ENCODE data around the gene KRTAP1-4. TPM values are rescaled to one million over a fixed set of nuclear protein-coding genes. Genes with fewer than 3 reads are reported as not detected.
A peak's percentile ranks its signal among the peaks of the same experiment; 100 is the strongest.
"Not testable (repeated sequence)": the region's sequence is repeated elsewhere in the genome, so short reads cannot be mapped to it uniquely, and the experiment has no call there.

The KRTAP1-4 gene, protein sequence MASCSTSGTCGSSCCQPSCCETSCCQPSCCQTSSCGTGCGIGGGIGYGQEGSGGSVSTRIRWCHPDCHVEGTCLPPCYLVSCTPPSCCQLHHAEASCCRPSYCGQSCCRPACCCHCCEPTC
- polyA plus RNA-seq (ENCODE audit: low read depth in 6 of 6) = not detected

DNA sequence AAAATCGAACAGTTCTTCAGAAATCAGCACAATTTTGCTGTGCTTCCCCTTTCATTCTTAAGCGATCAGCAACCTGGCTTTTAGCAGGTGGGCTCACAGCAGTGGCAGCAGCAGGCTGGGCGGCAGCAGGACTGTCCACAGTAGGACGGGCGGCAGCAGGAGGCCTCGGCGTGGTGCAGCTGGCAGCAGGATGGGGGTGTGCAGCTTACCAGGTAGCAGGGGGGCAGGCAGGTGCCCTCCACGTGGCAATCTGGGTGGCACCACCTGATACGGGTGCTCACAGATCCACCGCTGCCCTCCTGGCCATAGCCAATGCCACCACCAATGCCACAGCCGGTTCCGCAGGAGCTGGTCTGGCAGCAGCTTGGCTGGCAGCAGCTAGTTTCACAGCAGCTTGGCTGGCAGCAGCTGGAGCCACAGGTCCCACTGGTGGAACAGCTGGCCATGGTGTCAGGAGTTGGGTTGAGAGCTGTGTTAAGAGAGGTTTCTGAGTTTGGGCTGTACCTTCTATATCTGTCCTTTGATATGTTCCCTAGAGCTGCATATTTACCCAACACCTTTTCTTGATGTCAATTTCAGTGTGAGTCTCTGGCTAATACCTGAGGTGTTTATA lies at the start of gene KRTAP1-4:
KRTAP1-4 (minus strand) TSS at position 563 of the 613 bp plus-strand sequence; CDS start at position 446, 117 bp downstream.
- DNase-seq = no peak
- H3K36me3 Mint-ChIP-seq = no peaks in the 10 kb centered on the region
- peaks cover 11 to 47% (median 28%) of the 10 kb centered on the region in 3 donors for H3K27me3 Mint-ChIP-seq

DNA sequence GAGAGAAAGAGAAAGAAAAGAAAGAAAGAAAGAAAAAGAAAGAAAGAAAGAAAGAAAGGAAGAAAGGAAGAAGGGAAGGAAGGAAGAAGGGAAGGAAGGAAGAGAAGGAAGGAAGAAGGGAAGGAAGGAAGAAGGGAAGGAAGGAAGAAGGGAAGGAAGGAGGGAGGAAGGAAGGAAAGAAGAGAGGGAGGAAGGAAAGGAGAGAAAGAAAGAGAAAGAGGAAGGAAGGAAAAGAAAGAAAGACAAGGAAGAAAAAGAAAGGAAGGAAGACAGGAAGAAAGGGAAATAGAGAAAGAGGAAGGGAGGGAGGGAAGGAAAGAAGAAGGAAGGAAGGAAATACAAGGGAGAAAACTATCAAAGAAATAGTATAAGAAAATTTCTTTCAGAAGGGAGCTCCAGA lies 46.8 kb upstream of the KRTAP1-4 start:
- DNase-seq = no peak
- Mint-ChIP-seq H3K36me3 (peaks cover 0 to 9% of the 10 kb centered on the region in 2 donors), H3K4me3 (no peak overlapping the region), H3K4me1 (peaks cover 0 to 7% (median 2%) of the 10 kb centered on the region in 3 donors), H3K27ac (peak overlapping the region in 1 of 6 donors; percentile 20), H3K9me3 (peaks cover 0 to 8% (median 0%) of the 10 kb centered on the region in 7 donors), H3K27me3 (peaks cover 17 to 38% (median 20%) of the 10 kb centered on the region in 3 donors)
- no peak for ATAC-seq (ENCODE audit: low read depth in 2 of 2)

More for the DNA sequence above, at the start of gene KRTAP1-4:
- Mint-ChIP-seq H3K4me3 (no peak within 1 kb of the TSS), H3K27ac (peak within 1 kb of the TSS in 1 of 6 donors; percentile 60), H3K9me3 (no peaks in the 10 kb centered on the region), H3K4me1 (no peaks in the 10 kb centered on the region)
- no peak for ATAC-seq (ENCODE audit: low read depth in 2 of 2)

DNA sequence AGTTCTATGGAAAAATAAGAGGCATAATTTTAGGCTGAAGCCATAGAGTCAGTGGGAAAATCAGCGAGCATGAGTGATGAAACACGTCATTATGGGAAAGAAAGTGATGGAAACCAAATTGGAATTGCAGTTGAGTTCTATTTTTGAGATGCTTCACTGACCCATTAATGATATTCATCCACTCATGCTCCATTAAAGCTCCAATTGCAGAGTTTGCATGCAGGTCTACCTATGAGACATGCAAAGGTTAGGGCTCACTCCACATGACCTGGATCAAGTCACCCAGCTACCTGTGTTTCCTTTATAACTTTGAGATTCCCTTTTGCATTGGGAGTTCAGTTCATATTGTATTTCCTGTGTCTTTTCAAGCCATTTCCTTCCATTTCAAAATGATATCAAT lies 43.7 kb upstream of the KRTAP1-4 start:
- no peak overlapping the region for H3K4me3 Mint-ChIP-seq
- peaks cover 0 to 7% (median 2%) of the 10 kb centered on the region in 3 donors for H3K4me1 Mint-ChIP-seq
- peaks cover 0 to 9% of the 10 kb centered on the region in 2 donors for H3K36me3 Mint-ChIP-seq
- H3K9me3 Mint-ChIP-seq = peaks cover 0 to 8% (median 0%) of the 10 kb centered on the region in 7 donors
- DNase-seq (no peak), ATAC-seq (ENCODE audit: low read depth in 2 of 2) (no peak)
- peaks cover 12 to 30% (median 17%) of the 10 kb centered on the region in 3 donors for H3K27me3 Mint-ChIP-seq
- H3K27ac Mint-ChIP-seq = no peak overlapping the region

DNA sequence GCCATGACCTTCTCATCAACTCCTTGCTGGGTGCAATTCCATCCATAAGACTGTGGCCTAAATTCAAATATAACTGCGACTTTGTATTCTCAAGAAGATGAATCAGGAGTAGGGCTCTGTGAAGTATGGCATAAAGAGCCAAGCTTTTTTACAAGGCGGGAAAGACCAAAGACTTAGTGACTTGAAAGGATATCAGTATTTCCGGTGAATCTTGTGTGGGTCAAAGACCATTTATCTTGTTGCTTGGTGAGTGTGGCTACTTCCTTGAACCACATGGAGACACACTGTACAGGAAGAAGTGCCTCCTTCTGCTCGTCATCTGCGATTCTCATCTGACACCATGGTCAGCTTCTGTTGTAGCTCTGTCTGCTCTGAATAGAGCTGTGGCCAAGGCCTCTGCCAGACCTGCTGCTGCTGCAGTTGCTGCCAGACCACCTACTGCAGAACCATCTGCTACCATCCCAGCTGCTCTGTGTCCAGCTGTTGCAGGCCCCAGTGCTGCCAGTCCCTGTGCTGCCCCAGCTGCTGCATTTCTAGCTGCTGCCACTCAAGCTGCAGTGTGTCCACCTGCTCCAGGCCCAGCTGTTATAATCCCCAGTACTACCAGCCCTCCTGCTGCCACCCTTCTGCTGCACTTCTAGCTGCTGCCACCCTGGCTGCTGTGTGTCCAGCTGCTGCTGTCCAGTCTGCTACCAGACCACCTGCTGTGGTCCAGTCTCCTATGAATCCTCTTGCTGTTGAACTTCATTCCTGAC lies 41.8 kb upstream of the KRTAP1-4 start:
- Mint-ChIP-seq H3K4me1 (peaks cover 0 to 4% (median 2%) of the 10 kb centered on the region in 3 donors), H3K27ac (peak overlapping the region in 1 of 6 donors; percentile 94), H3K9me3 (peaks cover 0 to 5% (median 0%) of the 10 kb centered on the region in 7 donors), H3K36me3 (peaks cover 0 to 6% of the 10 kb centered on the region in 2 donors), H3K27me3 (peaks cover 6 to 26% (median 11%) of the 10 kb centered on the region in 3 donors), H3K4me3 (no peak overlapping the region)
- DNase-seq (no peak), ATAC-seq (ENCODE audit: low read depth in 2 of 2) (no peak)

DNA sequence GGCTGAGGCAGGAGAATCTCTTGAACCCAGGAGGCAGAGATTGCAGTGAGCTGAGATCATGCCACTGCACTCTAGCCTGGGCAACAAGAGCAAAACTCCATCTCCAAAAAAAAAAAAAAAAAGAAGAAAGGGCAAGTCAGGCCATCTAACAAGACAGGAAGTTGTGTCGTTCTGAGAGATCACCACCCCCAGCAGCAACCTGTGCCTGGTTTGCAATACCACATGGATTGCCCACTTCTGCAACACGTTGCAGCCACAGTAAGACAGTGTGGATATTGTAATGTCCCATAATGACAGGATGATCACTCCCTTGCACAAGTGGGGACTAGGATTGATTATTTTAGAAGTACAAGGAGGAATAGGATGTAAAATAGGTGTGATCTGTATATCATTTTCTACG lies 39.0 kb upstream of the KRTAP1-4 start:
- Mint-ChIP-seq H3K27ac (peak overlapping the region in 1 of 6 donors; percentile 44), H3K4me3 (no peak overlapping the region), H3K36me3 (no peaks in the 10 kb centered on the region), H3K27me3 (peaks cover 2 to 7% (median 3%) of the 10 kb centered on the region in 3 donors), H3K9me3 (peaks cover 0 to 5% (median 0%) of the 10 kb centered on the region in 7 donors), H3K4me1 (no peaks in the 10 kb centered on the region)
- ATAC-seq (ENCODE audit: low read depth in 2 of 2) (no peak), DNase-seq (no peak)

DNA sequence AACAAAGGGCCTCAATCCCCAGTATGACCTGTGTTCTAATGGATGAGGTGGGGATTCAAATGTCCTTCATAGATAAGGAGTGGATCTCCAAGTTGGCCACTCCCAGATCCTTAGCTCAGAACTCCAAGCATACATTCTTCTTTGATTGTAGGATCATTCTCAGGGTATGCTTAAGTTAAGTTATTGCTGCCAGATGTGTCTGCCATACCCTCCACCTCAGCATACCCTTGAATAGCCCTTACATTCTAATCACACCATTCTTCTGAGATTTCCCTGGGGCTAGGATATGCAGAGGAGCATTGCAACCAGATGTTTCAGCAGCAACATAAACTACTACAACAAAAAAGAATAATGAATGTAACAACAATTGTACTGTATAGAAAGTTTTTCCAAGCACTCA lies 37.3 kb upstream of the KRTAP1-4 start:
- Mint-ChIP-seq H3K27ac (peak overlapping the region in 1 of 6 donors; percentile 35), H3K9me3 (peaks cover 0 to 5% (median 0%) of the 10 kb centered on the region in 7 donors)

DNA sequence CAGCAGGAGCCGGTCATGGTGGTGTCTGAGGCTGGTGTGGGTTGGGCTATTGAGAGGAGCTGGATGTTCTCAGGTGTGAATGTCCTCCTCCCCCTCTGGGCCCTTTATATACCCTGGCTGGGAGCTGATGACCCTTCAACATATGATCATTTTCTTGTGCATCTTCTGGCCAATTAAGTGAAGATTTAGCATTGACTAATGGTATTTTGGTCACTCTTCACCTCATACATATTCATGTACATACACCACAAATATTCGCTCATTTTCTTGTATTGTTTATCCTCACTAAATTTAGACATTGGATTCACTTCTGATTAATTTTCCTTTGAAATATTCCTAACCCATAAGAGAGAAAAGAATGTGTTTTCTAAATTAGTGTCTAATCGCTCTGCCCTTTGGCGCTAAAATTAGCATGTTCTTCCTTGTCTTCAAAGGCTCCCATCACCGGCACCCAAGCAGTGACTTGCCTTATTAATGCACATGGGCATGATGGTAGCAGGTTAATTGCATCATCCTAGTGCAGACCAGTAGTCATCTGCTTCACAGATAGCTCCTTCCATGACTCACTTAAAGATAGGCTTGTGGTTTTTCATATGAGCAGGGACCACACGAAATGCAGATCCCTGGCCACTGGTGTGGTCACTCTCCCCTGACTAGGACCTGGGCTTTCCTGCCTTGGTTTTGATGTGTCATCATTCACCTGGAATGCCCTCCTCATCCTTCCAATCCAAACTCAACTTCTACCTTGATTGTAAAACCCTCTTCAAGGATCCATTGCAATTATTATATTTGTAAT lies 36.0 kb upstream of the KRTAP1-4 start, which contains the start of gene KRTAP2-4:
KRTAP2-4 (minus strand) TSS at position 51 of the 796 bp plus-strand sequence; CDS start at position 17, 34 bp downstream.
- Mint-ChIP-seq H3K9me3 (peaks cover 0 to 5% (median 0%) of the 10 kb centered on the region in 7 donors), H3K4me1 (no peaks in the 10 kb centered on the region), H3K27me3 (peaks cover 9 to 21% (median 10%) of the 10 kb centered on the region in 3 donors), H3K4me3 (no peak within 1 kb of the TSS), H3K27ac (no peak within 1 kb of the TSS), H3K36me3 (no peaks in the 10 kb centered on the region)
- ATAC-seq (ENCODE audit: low read depth in 2 of 2) (no peak), DNase-seq (no peak)

More for the DNA sequence above, 37.3 kb upstream of the KRTAP1-4 start:
- Mint-ChIP-seq H3K27me3 (peaks cover 3 to 10% (median 5%) of the 10 kb centered on the region in 3 donors), H3K4me3 (peak overlapping the region in 1 of 8 donors; percentile 16), H3K36me3 (no peaks in the 10 kb centered on the region), H3K4me1 (no peaks in the 10 kb centered on the region)
- no peak for ATAC-seq (ENCODE audit: low read depth in 2 of 2)
- no peak for DNase-seq

DNA sequence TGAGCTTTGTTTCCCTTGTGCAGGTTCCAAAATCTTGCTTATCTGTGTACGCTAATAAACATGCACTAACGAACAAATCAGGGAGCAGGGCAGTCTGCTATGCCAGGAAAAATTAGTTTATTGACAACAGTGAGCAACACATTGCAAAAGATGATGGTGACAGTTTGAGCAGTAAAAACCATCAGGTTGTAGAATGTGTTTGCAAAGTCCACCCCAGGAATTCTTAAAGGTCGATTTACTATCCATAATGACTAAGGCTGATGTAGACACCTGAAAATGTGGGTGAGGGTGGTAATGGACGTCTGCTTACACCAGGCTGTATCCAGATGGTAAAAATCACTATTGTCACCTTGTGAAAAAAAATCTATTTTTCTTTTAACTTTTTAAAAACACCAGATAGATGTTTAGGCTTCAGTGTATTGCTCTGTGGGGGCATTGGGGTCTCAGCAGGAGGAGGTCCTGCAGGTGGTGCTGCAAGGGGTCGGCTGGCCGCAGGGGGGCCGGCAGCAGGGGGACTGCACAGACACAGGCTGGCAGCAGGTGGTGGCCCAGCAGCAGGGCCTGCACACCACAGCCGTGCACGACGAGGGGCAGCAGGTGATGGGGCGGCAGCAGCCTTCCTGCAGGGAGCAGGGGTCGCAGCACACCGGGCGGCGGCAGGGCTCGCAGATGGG lies 35.2 kb upstream of the KRTAP1-4 start:
- H3K27ac Mint-ChIP-seq; DNase-seq; H3K4me3 Mint-ChIP-seq; H3K36me3 Mint-ChIP-seq; H3K4me1 Mint-ChIP-seq; ATAC-seq (ENCODE audit: low read depth in 2 of 2); H3K9me3 Mint-ChIP-seq: not testable (repeated sequence)
- H3K27me3 Mint-ChIP-seq = peaks cover 17 to 30% (median 19%) of the 10 kb centered on the region in 3 donors

DNA sequence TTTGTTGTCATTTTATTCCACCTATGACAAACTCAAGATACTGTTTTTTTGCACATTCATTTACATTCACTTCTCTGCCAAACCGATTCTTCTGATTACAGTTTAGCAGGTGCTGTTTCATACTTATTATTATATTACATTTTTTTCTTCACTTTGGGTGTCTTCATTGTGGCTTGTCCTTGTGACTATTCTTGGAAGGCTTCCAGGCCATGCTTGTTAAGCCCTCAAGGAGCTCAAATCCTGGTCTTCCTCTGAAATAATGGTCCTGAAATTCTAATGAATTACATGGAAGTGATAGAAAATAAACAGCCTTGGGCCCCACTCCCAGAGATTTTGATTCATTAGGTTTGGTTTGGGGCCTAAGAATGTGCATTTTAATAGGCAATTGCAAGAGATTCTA lies 34.3 kb upstream of the KRTAP1-4 start:
- H3K4me1 Mint-ChIP-seq = peaks cover 0 to 3% (median 0%) of the 10 kb centered on the region in 3 donors
- DNase-seq (no peak), ATAC-seq (ENCODE audit: low read depth in 2 of 2) (no peak)
- no peak overlapping the region for H3K4me3 Mint-ChIP-seq
- peaks cover 0 to 3% of the 10 kb centered on the region in 2 donors for H3K36me3 Mint-ChIP-seq
- H3K27ac Mint-ChIP-seq = peak overlapping the region in 2 of 6 donors; percentile 1 to 51
- peaks cover 0 to 5% (median 0%) of the 10 kb centered on the region in 7 donors for H3K9me3 Mint-ChIP-seq
- peaks cover 23 to 35% (median 27%) of the 10 kb centered on the region in 3 donors for H3K27me3 Mint-ChIP-seq

DNA sequence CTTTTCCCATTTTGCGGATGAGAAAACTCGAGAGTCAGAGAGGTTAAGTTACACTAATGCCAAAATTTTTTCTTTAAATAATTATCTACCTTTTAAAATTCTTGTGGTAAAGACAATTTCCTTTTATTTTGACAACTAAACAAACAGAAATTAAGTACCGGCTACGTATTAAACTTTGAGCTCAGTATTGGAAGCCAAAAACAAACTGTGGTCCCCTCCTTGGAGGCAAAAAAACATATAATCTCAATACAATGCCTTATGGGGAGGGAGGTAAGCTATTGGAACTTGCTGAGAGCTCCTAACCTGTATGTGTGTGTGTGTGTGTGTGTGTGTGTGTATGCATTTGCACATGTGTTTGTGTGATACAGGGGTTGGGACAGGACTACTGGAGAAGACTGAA lies 33.5 kb upstream of the KRTAP1-4 start:
- Mint-ChIP-seq H3K4me1 (peaks cover 0 to 5% (median 0%) of the 10 kb centered on the region in 3 donors), H3K4me3 (no peak overlapping the region), H3K27ac (no peak overlapping the region), H3K36me3 (peaks cover 0 to 6% of the 10 kb centered on the region in 2 donors), H3K27me3 (peaks cover 29 to 39% (median 35%) of the 10 kb centered on the region in 3 donors), H3K9me3 (peaks cover 0 to 3% (median 0%) of the 10 kb centered on the region in 7 donors)
- ATAC-seq (ENCODE audit: low read depth in 2 of 2) (no peak), DNase-seq (no peak)

DNA sequence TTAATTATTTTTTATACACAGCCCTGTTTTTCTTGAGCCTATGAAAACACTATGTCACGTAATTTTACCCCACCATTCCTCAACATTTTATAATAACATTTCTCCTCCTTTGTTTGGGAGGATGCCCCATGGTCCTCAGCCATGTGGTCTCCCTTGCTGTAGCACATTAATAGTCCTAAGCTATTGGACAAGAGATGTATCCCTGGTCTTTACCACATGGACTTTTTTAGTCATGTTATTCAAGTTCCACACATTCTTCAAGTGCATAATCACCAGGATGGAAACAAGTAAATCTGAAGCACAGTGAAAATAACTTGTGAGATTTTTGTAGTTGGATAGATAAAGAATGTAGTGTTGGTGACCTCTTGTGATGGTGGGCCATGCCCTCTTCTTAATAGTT lies 32.0 kb upstream of the KRTAP1-4 start:
- Mint-ChIP-seq H3K27me3 (peaks cover 39 to 47% (median 46%) of the 10 kb centered on the region in 3 donors), H3K4me1 (peaks cover 0 to 5% (median 0%) of the 10 kb centered on the region in 3 donors), H3K36me3 (peaks cover 0 to 14% of the 10 kb centered on the region in 2 donors), H3K9me3 (peaks cover 0 to 9% (median 4%) of the 10 kb centered on the region in 7 donors), H3K4me3 (no peak overlapping the region), H3K27ac (no peak overlapping the region)
- ATAC-seq (ENCODE audit: low read depth in 2 of 2) = no peak
- DNase-seq = no peak

DNA sequence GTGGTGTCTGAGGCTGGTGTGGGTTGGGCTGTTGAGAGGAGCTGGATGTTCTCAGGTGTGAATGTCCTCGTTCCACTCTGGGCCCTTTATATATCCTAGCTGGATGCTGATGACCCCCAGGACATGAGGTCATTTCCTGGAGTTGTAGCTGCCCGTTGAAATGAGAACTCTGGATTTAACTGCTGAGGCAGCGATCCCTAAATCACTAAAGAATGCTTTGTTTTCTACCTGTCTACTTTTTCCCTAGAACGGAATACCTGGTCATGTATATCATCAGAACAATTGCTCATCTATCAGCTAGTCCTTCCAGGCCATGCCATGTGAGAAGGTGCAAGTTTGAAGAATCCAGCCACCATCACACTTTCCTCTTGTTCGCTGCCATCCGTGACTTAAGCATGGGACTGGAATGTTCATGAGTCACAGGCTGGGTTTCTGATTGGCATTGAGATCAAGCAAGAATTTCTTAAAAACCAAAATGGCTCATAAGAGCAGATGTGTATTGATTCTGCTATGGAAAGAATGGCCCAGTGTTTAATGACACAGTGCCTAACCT lies 30.1 kb upstream of the KRTAP1-4 start, which contains the start of gene KRTAP2-3:
KRTAP2-3 (minus strand) TSS at position 63 of the 553 bp plus-strand sequence. CDS start 64 bp downstream, outside the sequence.
- Mint-ChIP-seq H3K9me3 (peaks cover 0 to 9% (median 4%) of the 10 kb centered on the region in 7 donors), H3K36me3 (peaks cover 0 to 14% of the 10 kb centered on the region in 2 donors), H3K27me3 (peaks cover 39 to 47% (median 46%) of the 10 kb centered on the region in 3 donors), H3K27ac (peak within 1 kb of the TSS in 2 of 6 donors; percentile 3 to 29), H3K4me1 (peaks cover 0 to 5% (median 0%) of the 10 kb centered on the region in 3 donors), H3K4me3 (peak within 1 kb of the TSS in 1 of 8 donors; percentile 29)
- DNase-seq = no peak
- ATAC-seq (ENCODE audit: low read depth in 2 of 2) = no peak

Measured in naive B cell (primary cell).